Measurements from ENCODE around the gene TIAM1.
"Not testable (repeated sequence)": the region's sequence is repeated elsewhere in the genome, so short reads cannot be mapped to it uniquely, and the experiment has no call there.

TIAM1 gene

DNA sequence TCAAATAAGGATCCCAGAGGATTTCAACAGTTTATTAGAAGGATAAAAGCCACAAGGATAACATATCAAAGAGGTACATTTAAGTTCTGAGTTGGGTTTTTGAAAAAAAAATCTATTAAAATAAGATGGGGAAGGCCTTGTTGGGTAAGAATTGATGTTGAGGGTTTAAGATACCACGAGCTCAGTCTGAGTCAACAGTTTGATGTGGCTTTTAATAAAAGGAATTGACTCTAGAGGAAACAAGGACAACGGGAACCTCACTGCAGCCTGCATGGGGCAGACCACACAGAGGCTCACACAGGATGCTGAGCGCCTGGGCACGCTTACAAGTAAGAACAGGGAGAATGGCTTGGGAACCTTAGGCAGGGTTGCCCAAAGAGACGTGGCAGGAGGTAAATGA, 107.5 kb downstream of the TIAM1 start:
- Histone ChIP-seq H3K4me3 (ENCODE audit: low read depth, low read length) (no peak overlapping the region), H3K27ac (no peak overlapping the region), H3K27me3 (replicated peaks) (no peaks in the 10 kb centered on the region), H3K36me3 (replicated peaks) (no peaks in the 10 kb centered on the region)
- in situ Hi-C loops (cut with HindIII; ENCODE audit: low pct_ligation_motif_present, low sequenced_read_pairs) = no loop called here
- no peak for DNase-seq
- no peak for TF ChIP-seq CTCF (IDR thresholded peaks at IDR 0.05; ENCODE audit: low read depth, low read length, missing control alignments)

- in situ Hi-C loops (cut with HindIII; ENCODE audit: low pct_ligation_motif_present, low sequenced_read_pairs) = no loop called here
- Histone ChIP-seq H3K36me3 (replicated peaks) (no peaks in the 10 kb centered on the region), H3K27ac (no peak overlapping the region), H3K4me3 (ENCODE audit: low read depth, low read length) (no peak overlapping the region), H3K27me3 (replicated peaks) (no peaks in the 10 kb centered on the region)
- peak; percentile 61 for DNase-seq
- TF ChIP-seq CTCF (IDR thresholded peaks at IDR 0.05; ENCODE audit: low read depth, low read length, missing control alignments) = no peak
These were observed 108.2 kb downstream of the TIAM1 start for GRCh38 chr21:31235671-31236450.

DNA sequence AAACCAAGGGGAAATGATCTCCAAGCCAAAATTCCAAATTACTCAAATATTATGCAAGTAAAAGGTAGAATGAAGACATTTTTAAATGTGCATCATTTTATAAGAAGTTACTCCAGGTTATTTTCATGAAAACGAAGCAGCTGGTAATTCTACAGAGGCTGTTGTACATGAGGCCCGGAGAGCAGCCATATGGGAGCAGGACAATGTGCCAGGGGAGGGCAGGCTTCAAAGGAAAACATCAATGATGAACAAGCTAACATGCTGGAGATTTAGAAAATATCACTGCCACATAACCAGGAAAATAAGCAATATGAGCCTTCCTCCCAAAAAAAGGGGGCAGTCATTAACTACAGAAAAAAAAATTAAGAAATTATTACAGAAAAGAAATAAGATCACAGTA, 109.1 kb downstream of the TIAM1 start:
- no peaks in the 10 kb centered on the region for H3K36me3 ChIP-seq (replicated peaks)
- DNase-seq = no peak
- H3K4me3 ChIP-seq (ENCODE audit: low read depth, low read length) = no peak overlapping the region
- no peak overlapping the region for H3K27ac ChIP-seq
- TF ChIP-seq CTCF (IDR thresholded peaks at IDR 0.05; ENCODE audit: low read depth, low read length, missing control alignments) = no peak
- no peaks in the 10 kb centered on the region for H3K27me3 ChIP-seq (replicated peaks)
- in situ Hi-C loops (cut with HindIII; ENCODE audit: low pct_ligation_motif_present, low sequenced_read_pairs) = no loop called here

DNA sequence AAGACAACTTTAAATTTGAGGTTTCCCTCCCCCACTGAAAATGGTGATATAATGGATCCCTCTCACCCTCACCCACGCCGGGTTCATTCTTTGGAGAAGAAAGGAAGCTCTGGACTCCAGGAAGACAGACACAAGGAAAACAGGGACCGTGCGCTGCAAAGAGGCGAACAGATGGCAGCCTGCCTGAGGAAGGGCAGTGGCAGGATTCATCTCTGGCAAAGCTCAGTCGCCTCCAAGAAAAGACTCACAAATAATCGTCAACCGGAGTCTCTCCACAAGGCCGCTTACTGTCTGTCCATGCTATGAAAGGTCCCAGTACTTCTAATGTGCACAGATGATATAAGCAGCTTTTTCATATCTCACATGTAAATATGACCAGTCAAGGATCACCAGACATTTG, 110.3 kb downstream of the TIAM1 start:
- in situ Hi-C loops (cut with HindIII; ENCODE audit: low pct_ligation_motif_present, low sequenced_read_pairs) = no loop called here
- Histone ChIP-seq H3K27me3 (replicated peaks) (no peaks in the 10 kb centered on the region), H3K27ac (no peak overlapping the region), H3K4me3 (ENCODE audit: low read depth, low read length) (no peak overlapping the region), H3K36me3 (replicated peaks) (no peaks in the 10 kb centered on the region)
- no peak for TF ChIP-seq CTCF (IDR thresholded peaks at IDR 0.05; ENCODE audit: low read depth, low read length, missing control alignments)
- no peak for DNase-seq

DNA sequence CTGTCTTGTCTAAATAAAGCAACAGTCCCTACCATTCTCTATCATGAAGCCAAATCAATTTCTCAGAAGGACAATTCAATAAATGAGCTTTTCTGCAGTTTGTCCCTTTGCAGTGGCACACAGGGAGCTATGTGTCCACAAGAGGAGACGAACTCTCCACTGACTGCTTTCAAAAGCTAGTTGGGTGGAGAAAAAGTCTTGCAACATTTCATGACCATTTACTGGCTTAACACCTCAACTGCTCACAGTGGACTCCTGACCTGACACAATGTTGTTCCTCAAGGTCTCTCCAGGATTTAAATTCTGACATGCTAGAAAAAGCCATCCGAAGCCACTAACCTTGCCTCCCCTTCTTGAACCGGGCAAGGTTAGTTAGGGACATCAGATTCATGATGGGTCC, 111.7 kb downstream of the TIAM1 start:
- Histone ChIP-seq H3K27ac (no peak overlapping the region), H3K36me3 (replicated peaks) (no peaks in the 10 kb centered on the region), H3K27me3 (replicated peaks) (no peaks in the 10 kb centered on the region), H3K4me3 (ENCODE audit: low read depth, low read length) (no peak overlapping the region)
- DNase-seq = no peak
- in situ Hi-C loops (cut with HindIII; ENCODE audit: low pct_ligation_motif_present, low sequenced_read_pairs) = no loop called here
- no peak for TF ChIP-seq CTCF (IDR thresholded peaks at IDR 0.05; ENCODE audit: low read depth, low read length, missing control alignments)

- Histone ChIP-seq H3K4me3 (ENCODE audit: low read depth, low read length) (no peak overlapping the region), H3K27ac (no peak overlapping the region), H3K27me3 (replicated peaks) (no peaks in the 10 kb centered on the region), H3K36me3 (replicated peaks) (no peaks in the 10 kb centered on the region)
- DNase-seq = no peak
- in situ Hi-C loops (cut with HindIII; ENCODE audit: low pct_ligation_motif_present, low sequenced_read_pairs) = no loop called here
- TF ChIP-seq CTCF (IDR thresholded peaks at IDR 0.05; ENCODE audit: low read depth, low read length, missing control alignments) = no peak
These were observed 113.1 kb downstream of the TIAM1 start for GRCh38 chr21:31230937-31231336.

- DNase-seq = not testable (repeated sequence)
These were observed 115.3 kb downstream of the TIAM1 start for GRCh38 chr21:31228723-31229122.

More at GRCh38 chr21:31228723-31229122, 115.3 kb downstream of the TIAM1 start:
- in situ Hi-C loops (cut with HindIII; ENCODE audit: low pct_ligation_motif_present, low sequenced_read_pairs); H3K27ac ChIP-seq; H3K4me3 ChIP-seq (ENCODE audit: low read depth, low read length); H3K27me3 ChIP-seq (replicated peaks); H3K36me3 ChIP-seq (replicated peaks): not testable (repeated sequence)
